Activated CD4-positive, alpha-beta T cell treated with anti-CD3 and anti-CD28 coated beads, Interleukin-2, amount 50 U/mL, for 48 hours (primary cell): ENCODE measurements around the gene LDLRAP1.
"Not testable (repeated sequence)": the region's sequence is repeated elsewhere in the genome, so short reads cannot be mapped to it uniquely, and the experiment has no call there.

Source experiments
- DNase-seq, 2 experiments: peaks; one replicate each; pipeline ENCODE4 v3.0.0-alpha.2; 2020

LDLRAP1 gene

GRCh38 chr1:25579292-25580252, 36.2 kb downstream of the LDLRAP1 start:
- no peak for DNase-seq

- DNase-seq, result no peak
Measured at GRCh38 chr1:25580927-25581326, 37.5 kb downstream of the LDLRAP1 start.

- no peak for DNase-seq
Measured at GRCh38 chr1:25581764-25582163, 38.4 kb downstream of the LDLRAP1 start.

- no peak for DNase-seq
Measured at GRCh38 chr1:25583519-25584370, 40.3 kb downstream of the LDLRAP1 start.

- no peak for DNase-seq
Measured at GRCh38 chr1:25586181-25586588, 42.8 kb downstream of the LDLRAP1 start.

- no peak for DNase-seq
Measured at GRCh38 chr1:25587290-25587689, 43.9 kb downstream of the LDLRAP1 start.

GRCh38 chr1:25588224-25588623, 44.8 kb downstream of the LDLRAP1 start:
- DNase-seq, result not testable (repeated sequence)

GRCh38 chr1:25588786-25589185, 45.4 kb downstream of the LDLRAP1 start:
- DNase-seq, result not testable (repeated sequence)

GRCh38 chr1:25590096-25590824, 46.9 kb downstream of the LDLRAP1 start:
- no peak for DNase-seq

GRCh38 chr1:25593861-25594260, 50.5 kb downstream of the LDLRAP1 start:
- DNase-seq, result no peak

GRCh38 chr1:25594971-25595370, 51.6 kb downstream of the LDLRAP1 start:
- no peak for DNase-seq

GRCh38 chr1:25596641-25597040, 53.2 kb downstream of the LDLRAP1 start:
- not testable (repeated sequence) for DNase-seq

GRCh38 chr1:25598879-25599278, 55.5 kb downstream of the LDLRAP1 start:
- DNase-seq, result no peak

- no peak for DNase-seq
Measured at GRCh38 chr1:25599969-25600610, 56.7 kb downstream of the LDLRAP1 start.

GRCh38 chr1:25600971-25601699, 57.7 kb downstream of the LDLRAP1 start:
- not testable (repeated sequence) for DNase-seq

GRCh38 chr1:25603779-25604538, 60.6 kb downstream of the LDLRAP1 start:
- not testable (repeated sequence) for DNase-seq

GRCh38 chr1:25607123-25607522, 63.7 kb downstream of the LDLRAP1 start:
- no peak for DNase-seq

GRCh38 chr1:25608488-25609178, 65.2 kb downstream of the LDLRAP1 start:
- peak; percentile 90 to 93 for DNase-seq

GRCh38 chr1:25609921-25610320, 66.5 kb downstream of the LDLRAP1 start:
- no peak for DNase-seq
